Stimulated activated naive B cell treated with anti-CD40 and anti-IgM and Interleukin-4, amounts not matched to agents 10 μg/mL and 1 μg/mL and 100 μg/mL, for 72 hours (primary cell): ENCODE data around the gene CAMTA1.
"Not testable (repeated sequence)": the region's sequence is repeated elsewhere in the genome, so short reads cannot be mapped to it uniquely, and the experiment has no call there.

ENCODE experiments used
- ATAC-seq, 2 donors: fragments of 150-1000 bp; cut with Tn5 transposase; replicated peaks; 2 replicates each; pipeline ENCODE4 v1.10.0; 2021; ENCODE audit warnings: moderate library complexity in 1 of 2
- DNase-seq: peaks from one replicate; pipeline ENCODE4 v3.0.0; 2021
- H3K27ac Mint-ChIP-seq: one replicate; pipeline ENCODE4 v1.8.0; 2022; ENCODE audit warnings: mild to moderate bottlenecking, mixed read lengths
- H3K27me3 Mint-ChIP-seq, 2 donors: one replicate each; pipeline ENCODE4 v1.8.0; 2022; ENCODE audit warnings: mixed read lengths in 2 of 2
- H3K36me3 Mint-ChIP-seq, 2 donors: one replicate each; pipeline ENCODE4 v1.8.0; 2022; ENCODE audit warnings: mixed read lengths in 2 of 2, mild to moderate bottlenecking in 1 of 2
- H3K4me1 Mint-ChIP-seq, 2 donors: one replicate each; pipeline ENCODE4 v1.8.0; 2022; ENCODE audit warnings: mixed read lengths in 2 of 2, mild to moderate bottlenecking in 1 of 2
- H3K4me3 Mint-ChIP-seq, 2 donors: one replicate each; pipeline ENCODE4 v1.8.0; 2022; ENCODE audit warnings: mild to moderate bottlenecking in 2 of 2, mixed read lengths in 2 of 2, moderate library complexity in 1 of 2
- H3K9me3 Mint-ChIP-seq, 2 donors: one replicate each; pipeline ENCODE4 v1.8.0; 2022; ENCODE audit warnings: mixed read lengths in 2 of 2, mild to moderate bottlenecking in 1 of 2

The CAMTA1 gene

GRCh38 chr1:7596126-7596965 is 811.1 kb downstream of the CAMTA1 start:
- Mint-ChIP-seq H3K27me3 (peaks cover 5% of the 10 kb centered on the region in 2 donors), H3K4me3 (no peak overlapping the region), H3K4me1 (no peaks in the 10 kb centered on the region), H3K9me3 (peaks cover 3 to 5% of the 10 kb centered on the region in 2 donors), H3K36me3 (no peaks in the 10 kb centered on the region), H3K27ac (no peak overlapping the region)
- DNase-seq (no peak), ATAC-seq (no peak)

DNA sequence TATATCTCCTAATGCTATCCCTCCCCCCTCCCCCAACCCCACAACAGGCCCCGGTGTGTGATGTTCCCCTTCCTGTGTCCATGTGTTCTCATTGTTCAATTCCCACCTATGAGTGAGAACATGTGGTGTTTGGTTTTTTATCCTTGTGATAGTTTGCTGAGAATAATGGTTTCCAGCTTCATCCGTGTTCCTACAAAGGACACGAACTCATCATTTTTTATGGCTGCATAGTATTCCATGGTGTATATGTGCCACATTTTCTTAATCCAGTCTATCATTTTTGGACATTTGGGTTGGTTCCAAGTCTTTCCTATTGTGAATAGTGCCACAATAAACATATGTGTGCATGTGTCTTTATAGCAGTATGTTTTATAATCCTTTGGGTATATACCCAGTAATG is 812.8 kb downstream of the CAMTA1 start:
- DNase-seq, H3K27me3 Mint-ChIP-seq, H3K36me3 Mint-ChIP-seq, H3K4me3 Mint-ChIP-seq, H3K27ac Mint-ChIP-seq, H3K4me1 Mint-ChIP-seq, H3K9me3 Mint-ChIP-seq, ATAC-seq: not testable (repeated sequence)

DNA sequence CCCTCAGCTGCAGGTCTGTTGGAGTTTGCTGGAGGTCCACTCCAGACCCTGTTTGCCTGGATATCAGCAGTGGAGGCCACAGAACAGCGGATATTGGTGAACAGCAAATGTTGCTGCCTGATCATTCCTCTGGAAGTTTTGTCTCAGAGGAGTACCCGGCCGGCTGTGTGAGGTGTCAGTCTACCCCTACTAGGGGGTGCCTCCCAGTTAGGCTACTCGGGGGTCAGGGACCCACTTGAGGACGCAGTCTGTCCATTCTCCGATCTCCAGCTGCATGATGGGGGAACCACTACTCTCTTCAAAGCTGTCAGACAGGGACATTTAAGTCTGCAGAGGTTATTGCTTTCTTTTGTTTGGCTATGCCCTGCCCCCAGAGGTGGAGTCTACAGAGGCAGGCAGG is 819.7 kb downstream of the CAMTA1 start:
- not testable (repeated sequence) for ATAC-seq, H3K36me3 Mint-ChIP-seq, H3K4me1 Mint-ChIP-seq, H3K4me3 Mint-ChIP-seq, DNase-seq, H3K27ac Mint-ChIP-seq
- peaks cover 20 to 25% of the 10 kb centered on the region in 2 donors for H3K27me3 Mint-ChIP-seq
- peaks cover 2 to 12% of the 10 kb centered on the region in 2 donors for H3K9me3 Mint-ChIP-seq

- no peaks in the 10 kb centered on the region for H3K4me1 Mint-ChIP-seq
- DNase-seq (no peak), ATAC-seq (no peak)
- H3K27ac Mint-ChIP-seq, result no peak overlapping the region
- H3K36me3 Mint-ChIP-seq, result no peaks in the 10 kb centered on the region
- H3K4me3 Mint-ChIP-seq, result no peak overlapping the region
- H3K27me3 Mint-ChIP-seq, result peaks cover 21 to 27% of the 10 kb centered on the region in 2 donors
- H3K9me3 Mint-ChIP-seq, result peaks cover 2 to 12% of the 10 kb centered on the region in 2 donors
These were observed 820.8 kb downstream of the CAMTA1 start for GRCh38 chr1:7606096-7606495.

- ATAC-seq, result no peak
- Mint-ChIP-seq H3K27ac (no peak overlapping the region), H3K4me3 (no peak overlapping the region), H3K27me3 (peaks cover 21 to 27% of the 10 kb centered on the region in 2 donors), H3K36me3 (no peaks in the 10 kb centered on the region), H3K9me3 (peaks cover 2 to 12% of the 10 kb centered on the region in 2 donors), H3K4me1 (no peaks in the 10 kb centered on the region)
- DNase-seq, result no peak
These were observed 821.8 kb downstream of the CAMTA1 start for GRCh38 chr1:7607097-7607496.

DNA sequence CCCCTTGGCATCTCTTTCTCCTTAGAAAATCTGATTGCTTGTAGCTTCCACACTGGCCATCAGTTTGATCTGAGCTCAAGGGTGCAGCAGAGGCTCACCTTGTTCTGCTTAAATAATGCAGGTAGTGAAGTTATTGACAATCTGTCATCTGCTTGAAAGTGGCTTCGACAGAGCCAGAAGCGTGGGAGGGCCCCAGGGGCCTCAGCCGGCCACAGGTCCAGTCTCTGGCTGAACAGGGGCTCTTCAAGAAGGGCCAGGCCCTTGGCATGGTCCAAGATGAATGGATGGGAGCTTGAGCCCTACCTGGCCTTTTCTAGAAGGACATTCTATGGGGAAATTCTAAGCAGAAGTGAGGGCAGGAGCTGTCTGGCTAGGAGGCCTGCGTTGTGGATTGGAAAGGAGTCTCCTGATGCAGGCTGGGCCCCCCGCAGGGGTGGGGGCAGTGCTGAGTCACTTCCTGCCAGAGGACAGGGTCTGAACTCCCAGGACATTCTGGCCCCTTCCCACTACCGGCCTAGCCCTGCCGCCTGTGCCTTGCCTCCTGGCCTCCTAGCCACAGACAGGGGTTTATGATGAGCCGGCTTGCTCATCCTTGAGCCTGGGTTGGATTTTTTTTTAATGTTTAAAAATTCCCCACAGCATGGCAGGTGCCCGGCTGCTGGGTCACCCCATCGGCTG is 823.5 kb downstream of the CAMTA1 start:
- Mint-ChIP-seq H3K9me3 (peaks cover 2 to 12% of the 10 kb centered on the region in 2 donors), H3K4me1 (peaks cover 0 to 5% of the 10 kb centered on the region in 2 donors), H3K27ac (no peak overlapping the region), H3K36me3 (no peaks in the 10 kb centered on the region), H3K27me3 (peaks cover 30 to 32% of the 10 kb centered on the region in 2 donors), H3K4me3 (no peak overlapping the region)
- DNase-seq, result no peak
- ATAC-seq, result no peak

- Mint-ChIP-seq H3K4me1 (peaks cover 0 to 5% of the 10 kb centered on the region in 2 donors), H3K27ac (no peak overlapping the region), H3K9me3 (peaks cover 2 to 12% of the 10 kb centered on the region in 2 donors), H3K36me3 (no peaks in the 10 kb centered on the region), H3K4me3 (no peak overlapping the region), H3K27me3 (peaks cover 28 to 30% of the 10 kb centered on the region in 2 donors)
- ATAC-seq (no peak), DNase-seq (no peak)
These were observed 824.2 kb downstream of the CAMTA1 start for GRCh38 chr1:7609311-7609994.

- H3K27ac Mint-ChIP-seq, result no peak overlapping the region
- H3K4me1 Mint-ChIP-seq, result peaks cover 0 to 5% of the 10 kb centered on the region in 2 donors
- peaks cover 27 to 34% of the 10 kb centered on the region in 2 donors for H3K27me3 Mint-ChIP-seq
- H3K9me3 Mint-ChIP-seq, result peaks cover 2 to 12% of the 10 kb centered on the region in 2 donors
- ATAC-seq (no peak), DNase-seq (no peak)
- no peaks in the 10 kb centered on the region for H3K36me3 Mint-ChIP-seq
- H3K4me3 Mint-ChIP-seq, result no peak overlapping the region
These were observed 825.0 kb downstream of the CAMTA1 start for GRCh38 chr1:7610106-7610731.

DNA sequence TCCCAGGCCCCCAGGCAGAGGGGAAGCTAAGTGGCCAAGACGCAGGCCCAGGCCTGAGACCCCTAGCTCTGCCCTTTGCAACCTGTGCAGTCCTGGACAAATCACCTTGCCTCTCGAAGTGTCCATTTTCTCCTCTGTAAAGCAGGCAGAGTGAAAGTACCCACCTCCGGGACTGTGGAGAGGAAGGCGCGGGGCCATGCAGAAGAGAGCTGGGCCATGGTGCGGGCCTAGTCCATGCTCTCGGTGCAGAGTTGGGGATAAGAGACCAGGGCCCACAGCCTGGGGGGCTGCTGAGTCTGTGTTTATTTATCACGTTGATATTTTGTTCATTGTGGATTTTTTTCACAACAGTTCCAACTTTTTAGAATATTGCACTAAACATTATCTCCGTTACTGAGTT is 825.7 kb downstream of the CAMTA1 start:
- ATAC-seq (no peak), DNase-seq (no peak)
- H3K27me3 Mint-ChIP-seq, result peaks cover 27 to 34% of the 10 kb centered on the region in 2 donors
- no peaks in the 10 kb centered on the region for H3K36me3 Mint-ChIP-seq
- peaks cover 2 to 12% of the 10 kb centered on the region in 2 donors for H3K9me3 Mint-ChIP-seq
- no peak overlapping the region for H3K4me3 Mint-ChIP-seq
- peaks cover 0 to 5% of the 10 kb centered on the region in 2 donors for H3K4me1 Mint-ChIP-seq
- no peak overlapping the region for H3K27ac Mint-ChIP-seq

- H3K9me3 Mint-ChIP-seq, result peaks cover 2 to 11% of the 10 kb centered on the region in 2 donors
- DNase-seq (no peak), ATAC-seq (no peak)
- H3K27me3 Mint-ChIP-seq, result peaks cover 28 to 34% of the 10 kb centered on the region in 2 donors
- H3K27ac Mint-ChIP-seq, result no peak overlapping the region
- no peaks in the 10 kb centered on the region for H3K36me3 Mint-ChIP-seq
- peaks cover 0 to 5% of the 10 kb centered on the region in 2 donors for H3K4me1 Mint-ChIP-seq
- H3K4me3 Mint-ChIP-seq, result no peak overlapping the region
These were observed 826.3 kb downstream of the CAMTA1 start for GRCh38 chr1:7611421-7612010.

DNA sequence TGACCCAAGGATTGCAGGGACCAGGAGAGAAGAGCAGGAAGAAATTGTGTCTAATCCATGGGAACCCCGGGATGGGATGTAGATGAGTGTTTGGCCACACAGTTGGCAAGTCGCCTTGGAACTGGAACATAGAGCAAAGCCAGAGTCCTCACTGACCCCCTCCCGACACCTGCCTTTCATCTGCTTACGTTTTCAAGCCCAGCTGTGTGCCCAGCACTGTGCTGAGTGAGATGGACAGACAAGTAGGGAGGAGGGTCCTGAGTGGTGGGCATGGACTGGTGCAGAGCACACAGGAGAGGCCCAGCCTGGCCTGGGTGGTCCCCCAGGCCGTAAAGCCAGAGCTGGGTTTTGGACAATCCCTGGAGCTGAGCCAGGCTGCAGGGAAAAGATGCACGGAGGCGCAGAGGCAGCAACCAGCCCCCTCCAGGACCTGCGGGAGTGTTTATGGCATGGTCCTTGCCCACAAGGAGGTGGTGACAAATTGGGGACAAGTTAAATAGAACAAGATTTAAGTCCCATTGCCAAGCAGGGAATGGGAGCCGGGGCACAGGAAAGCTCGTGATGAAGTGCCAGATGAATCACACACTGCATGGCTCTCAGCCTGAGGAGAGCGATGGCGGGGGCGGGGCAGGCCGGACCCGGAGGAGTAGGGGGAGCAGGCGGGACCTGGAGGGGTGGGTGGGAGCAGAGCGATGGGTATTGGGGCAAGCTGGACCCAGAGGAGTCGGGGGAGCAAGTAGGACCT is 828.0 kb downstream of the CAMTA1 start:
- DNase-seq (no peak), ATAC-seq (no peak)
- Mint-ChIP-seq H3K9me3 (no peaks in the 10 kb centered on the region), H3K27me3 (peaks cover 16 to 25% of the 10 kb centered on the region in 2 donors), H3K27ac (no peak overlapping the region), H3K36me3 (no peaks in the 10 kb centered on the region), H3K4me3 (no peak overlapping the region), H3K4me1 (peaks cover 0 to 5% of the 10 kb centered on the region in 2 donors)

DNA sequence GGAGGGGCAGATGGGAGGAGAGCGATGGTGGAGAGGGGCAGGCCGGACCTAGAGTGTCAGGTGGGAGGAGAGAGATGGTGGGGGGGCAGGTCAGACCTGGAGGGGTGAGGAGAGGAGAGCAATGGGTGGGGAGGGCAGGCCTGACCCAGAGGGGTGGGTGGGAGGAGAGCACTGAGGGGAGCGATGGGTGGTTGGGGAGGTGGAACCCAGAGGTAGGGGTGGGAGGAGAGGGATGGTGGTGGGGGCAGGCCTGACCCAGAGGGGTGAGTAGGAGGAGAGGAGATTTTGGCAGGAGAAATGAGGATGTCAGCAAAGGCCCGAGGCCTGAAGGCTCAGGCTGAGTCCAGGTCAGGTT is 828.6 kb downstream of the CAMTA1 start:
- Mint-ChIP-seq H3K36me3 (no peaks in the 10 kb centered on the region), H3K4me1 (peaks cover 0 to 5% of the 10 kb centered on the region in 2 donors), H3K4me3 (no peak overlapping the region), H3K27me3 (peaks cover 16 to 25% of the 10 kb centered on the region in 2 donors), H3K9me3 (no peaks in the 10 kb centered on the region), H3K27ac (no peak overlapping the region)
- no peak for ATAC-seq
- DNase-seq, result no peak

- Mint-ChIP-seq H3K36me3 (no peaks in the 10 kb centered on the region), H3K9me3 (no peaks in the 10 kb centered on the region), H3K27ac (no peak overlapping the region), H3K27me3 (peaks cover 14 to 22% of the 10 kb centered on the region in 2 donors), H3K4me3 (no peak overlapping the region), H3K4me1 (peaks cover 0 to 5% of the 10 kb centered on the region in 2 donors)
- no peak for DNase-seq
- no peak for ATAC-seq
These were observed 829.4 kb downstream of the CAMTA1 start for GRCh38 chr1:7614576-7615074.
